Kidney (tissue), 14 donors: Measurements from ENCODE around the gene TSFM. TPM values are rescaled to one million over a fixed set of nuclear protein-coding genes. Genes with fewer than 3 reads are reported as not detected.

Source experiments
- DNase-seq, 5 donors: peaks; one replicate each; pipeline ENCODE4 v3.0.0-alpha.2; 2013 to 2020
- FAIRE-seq: peaks from 2 replicates; lab custom pipeline; 2012; peaks lifted over from hg19 to GRCh38; lab: Jason Lieb, UNC
- H3K27ac ChIP-seq, 2 donors: one replicate each; pipeline ENCODE4 v1.7.0; 2013; ENCODE audit warnings: low read depth in 2 of 2, low read length in 2 of 2, inconsistent platforms in 1 of 2
- H3K27me3 ChIP-seq: one replicate; pipeline ENCODE4 v1.7.1; 2013; ENCODE audit warnings: low read length, inconsistent platforms; ENCODE audit not compliant: control insufficient read depth, insufficient read depth
- H3K36me3 ChIP-seq, 3 donors: one replicate each; pipeline versions ENCODE4 v1.7.0 to v1.7.1; 2013; ENCODE audit warnings: low read length in 3 of 3, control low read depth in 1 of 3, inconsistent platforms in 1 of 3; ENCODE audit not compliant: insufficient read depth in 3 of 3, control insufficient read depth in 2 of 3
- H3K4me1 ChIP-seq, 3 donors: one replicate each; pipeline versions ENCODE4 v1.7.0 to v1.7.1; 2013; ENCODE audit warnings: low read length in 3 of 3, inconsistent platforms in 1 of 3, low read depth in 1 of 3; ENCODE audit not compliant: control insufficient read depth in 2 of 3, insufficient read depth in 2 of 3
- H3K4me3 ChIP-seq, 3 donors: one replicate each; pipeline versions ENCODE4 v1.7.0 to v1.8.1; 2013; ENCODE audit warnings: low read length in 3 of 3, control low read depth in 1 of 3, inconsistent platforms in 1 of 3
- H3K9ac ChIP-seq, 3 donors: one replicate each; pipeline versions ENCODE4 v1.7.0 to v1.7.1; 2013; ENCODE audit warnings: low read length in 3 of 3, control low read depth in 1 of 3, inconsistent platforms in 1 of 3
- H3K9me3 ChIP-seq, 3 donors: one replicate each; pipeline versions ENCODE4 v1.7.0 to v1.7.1; 2013; ENCODE audit warnings: low read length in 3 of 3, control low read depth in 1 of 3, inconsistent platforms in 1 of 3; ENCODE audit not compliant: control insufficient read depth in 2 of 3, insufficient read depth in 1 of 3
- intact Hi-C: fragments of 100-400 bp; cut with DNase I; formaldehyde crosslinking; loops from one replicate; pipeline ENCODE4 v1.11.1; 2022
- polyA plus RNA-seq: library from polyadenylated mRNA; stranded (reverse); fragments of 350-450 nt; fragmentation: Illumina TruSeq; extraction: RNeasy Lipid Tissue Mini Kit (QIAGEN cat#74804); gene quantifications from one replicate; pipeline ENCODE4 v1.2.3, GENCODE V29; 2014; ENCODE audit warnings: low read depth, low replicate concordance; ENCODE audit not compliant: insufficient read depth
- total RNA-seq: library from RNA; stranded (reverse); fragmentation: NEBNext Ultra II Directional; extraction: Animal tissue kit (Norgen Biotek cat#: 25700); gene quantifications from one replicate; pipeline ENCODE4 v1.2.1, GENCODE V29; 2021
- TF ChIP-seq, protein P1 (sequence below): IDR thresholded peaks from 3 replicates; pipeline ENCODE4 v1.5.1; 2012; ENCODE audit warnings: mild to moderate bottlenecking, moderate library complexity, borderline replicate concordance; ENCODE audit not compliant: insufficient read depth; ENCODE audit errors: extremely low read depth
- donor health status: control.
- donor health status: control.
- donor health status: control.
- donor health status: control.
- donor health status: control.
- donor health status: DM: yes; HTN: yes; CAD: no.
- donor health status: Normal renal cell carcinoma (clear cell type).

The TSFM gene
- total and polyA plus RNA-seq, 2 donors from 2014 or later, result 32.8 to 84.6 TPM

DNA sequence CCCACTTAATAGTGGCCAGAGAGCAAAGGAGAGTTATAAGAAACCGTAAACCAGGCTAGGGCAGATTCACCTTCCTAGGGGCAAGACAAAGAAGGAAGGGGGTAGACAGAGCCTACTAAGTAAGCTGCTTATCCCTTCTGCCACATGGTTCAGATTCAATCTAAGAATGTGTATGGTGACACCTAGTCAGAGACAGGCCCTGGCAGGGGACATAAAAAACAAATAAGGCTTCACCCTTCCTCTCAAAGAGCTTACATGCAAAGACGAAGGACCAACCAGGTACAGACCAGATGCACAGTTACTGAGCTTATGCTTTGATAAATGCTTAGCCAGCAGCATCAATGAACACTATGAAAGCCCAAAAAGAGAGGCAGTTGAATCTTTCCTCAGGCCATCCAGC lies 20.1 kb upstream of the TSFM start:
- FAIRE-seq, result no peak
- Histone ChIP-seq H3K27ac (no peak overlapping the region), H3K9ac (no peak overlapping the region), H3K4me1 (peaks cover 0 to 23% (median 17%) of the 10 kb centered on the region in 3 donors), H3K9me3 (no peaks in the 10 kb centered on the region), H3K36me3 (peaks cover 4 to 5% (median 4%) of the 10 kb centered on the region in 3 donors), H3K4me3 (no peak overlapping the region), H3K27me3 (peaks cover 30% of the 10 kb centered on the region)
- DNase-seq, result no peak
- intact Hi-C loops, result no loop called here
- TF ChIP-seq, protein P1, sequence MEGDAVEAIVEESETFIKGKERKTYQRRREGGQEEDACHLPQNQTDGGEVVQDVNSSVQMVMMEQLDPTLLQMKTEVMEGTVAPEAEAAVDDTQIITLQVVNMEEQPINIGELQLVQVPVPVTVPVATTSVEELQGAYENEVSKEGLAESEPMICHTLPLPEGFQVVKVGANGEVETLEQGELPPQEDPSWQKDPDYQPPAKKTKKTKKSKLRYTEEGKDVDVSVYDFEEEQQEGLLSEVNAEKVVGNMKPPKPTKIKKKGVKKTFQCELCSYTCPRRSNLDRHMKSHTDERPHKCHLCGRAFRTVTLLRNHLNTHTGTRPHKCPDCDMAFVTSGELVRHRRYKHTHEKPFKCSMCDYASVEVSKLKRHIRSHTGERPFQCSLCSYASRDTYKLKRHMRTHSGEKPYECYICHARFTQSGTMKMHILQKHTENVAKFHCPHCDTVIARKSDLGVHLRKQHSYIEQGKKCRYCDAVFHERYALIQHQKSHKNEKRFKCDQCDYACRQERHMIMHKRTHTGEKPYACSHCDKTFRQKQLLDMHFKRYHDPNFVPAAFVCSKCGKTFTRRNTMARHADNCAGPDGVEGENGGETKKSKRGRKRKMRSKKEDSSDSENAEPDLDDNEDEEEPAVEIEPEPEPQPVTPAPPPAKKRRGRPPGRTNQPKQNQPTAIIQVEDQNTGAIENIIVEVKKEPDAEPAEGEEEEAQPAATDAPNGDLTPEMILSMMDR, result no peak

DNA sequence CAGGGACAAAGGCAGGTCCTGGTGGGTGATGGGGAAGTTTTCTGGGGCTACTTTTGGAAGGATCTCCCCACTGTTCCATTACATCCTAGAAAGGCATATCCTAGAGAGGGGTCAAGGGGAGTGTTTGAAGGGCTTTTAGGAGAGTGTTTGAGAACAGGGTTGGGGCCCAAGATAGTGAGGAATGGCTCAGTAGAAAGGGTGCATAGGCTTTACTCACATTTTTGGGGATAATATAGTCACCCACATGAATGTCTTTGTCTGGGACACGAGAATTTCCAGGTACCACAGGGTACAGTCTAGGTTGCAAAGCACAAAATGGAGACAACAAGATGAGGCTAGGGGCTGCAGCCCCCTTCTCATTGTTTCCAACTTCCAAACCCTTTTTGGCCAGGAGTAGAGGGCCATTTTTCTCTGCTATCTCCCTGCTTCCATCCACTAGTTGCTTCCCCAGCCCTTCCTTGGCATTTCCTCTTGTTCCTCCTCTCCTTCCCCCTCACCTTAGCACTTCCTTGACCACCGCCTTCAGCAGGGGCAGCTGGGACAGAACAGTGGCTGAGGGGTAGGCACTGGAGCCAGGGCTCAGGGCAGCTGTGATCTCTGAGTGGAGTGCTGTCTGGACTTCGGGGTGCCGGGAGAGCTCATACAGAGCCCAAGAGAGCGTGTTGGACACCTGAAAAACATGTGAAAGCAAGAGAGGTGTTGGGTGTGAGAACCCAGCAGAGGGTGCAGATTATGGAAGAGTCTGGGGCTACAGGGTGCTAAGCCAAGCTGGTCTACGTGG lies 18.5 kb upstream of the TSFM start:
- peaks cover 0 to 26% (median 17%) of the 10 kb centered on the region in 3 donors for H3K4me1 ChIP-seq
- no peak overlapping the region for H3K9ac ChIP-seq
- H3K9me3 ChIP-seq, result no peaks in the 10 kb centered on the region
- TF ChIP-seq, protein P1, result no peak
- no peak overlapping the region for H3K27ac ChIP-seq
- peak in 1 of 5 donors; percentile 29 for DNase-seq
- FAIRE-seq, result no peak
- H3K4me3 ChIP-seq, result peak overlapping the region in 1 of 3 donors; percentile 55
- peaks cover 30% of the 10 kb centered on the region for H3K27me3 ChIP-seq
- intact Hi-C loops, result no loop called here
- peaks cover 0 to 5% (median 0%) of the 10 kb centered on the region in 3 donors for H3K36me3 ChIP-seq

DNA sequence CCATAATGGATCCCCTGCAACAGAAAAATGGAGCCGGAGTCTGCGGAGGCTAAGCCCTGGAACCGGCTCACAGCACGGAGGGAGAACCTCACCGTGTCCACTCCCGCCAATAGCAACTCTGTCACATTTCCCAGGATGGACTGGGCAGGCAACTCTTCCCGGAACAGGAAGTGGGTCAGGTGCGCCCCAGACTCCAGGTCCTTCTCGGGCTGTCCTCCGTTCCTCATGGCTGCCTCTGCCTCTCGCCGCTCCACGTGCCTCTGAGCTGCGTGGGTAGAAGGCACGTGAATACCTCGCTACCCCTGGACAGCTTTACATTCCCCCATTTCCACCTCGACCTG lies 18.0 kb upstream of the TSFM start:
- FAIRE-seq, result no peak
- peaks cover 0 to 5% (median 0%) of the 10 kb centered on the region in 3 donors for H3K36me3 ChIP-seq
- DNase-seq, result peak in 2 of 5 donors; percentile 37 to 63
- H3K9me3 ChIP-seq, result no peaks in the 10 kb centered on the region
- TF ChIP-seq, protein P1, result no peak
- H3K27ac ChIP-seq, result peak overlapping the region; percentile 10 to 57
- H3K4me3 ChIP-seq, result peak overlapping the region in 2 of 3 donors; percentile 55 to 59
- no peak overlapping the region for H3K9ac ChIP-seq
- intact Hi-C loops, result no loop called here
- H3K4me1 ChIP-seq, result peaks cover 0 to 27% (median 17%) of the 10 kb centered on the region in 3 donors
- H3K27me3 ChIP-seq, result peaks cover 30% of the 10 kb centered on the region
